Measurements from ENCODE around the gene KCNA2. TPM values are rescaled to one million over a fixed set of nuclear protein-coding genes. Genes with fewer than 3 reads are reported as not detected.

KCNA2 gene
- total RNA-seq, 2 donors from 2014 or later, result 0.64 to 6.2 TPM

- no peak overlapping the region for H3K4me3 ChIP-seq
- no peaks in the 10 kb centered on the region for H3K4me1 ChIP-seq (replicated peaks)
- no peaks in the 10 kb centered on the region for H3K36me3 ChIP-seq
- H3K27ac ChIP-seq, result no peak overlapping the region
- H3K27me3 ChIP-seq (replicated peaks; ENCODE audit: insufficient read depth), result no peaks in the 10 kb centered on the region
- DNase-seq (ENCODE audit: low spot score), result no peak
- H3K9me3 ChIP-seq, result no peaks in the 10 kb centered on the region
- 92% methylated on average over 1 of the region's 1 CpG for whole genome bisulfite sequencing
- TF ChIP-seq CTCF (IDR thresholded peaks at IDR 0.05), result no peak
- no peak for TF ChIP-seq POLR2AphosphoS5 (IDR thresholded peaks at IDR 0.05)
- TF ChIP-seq POLR2A (IDR thresholded peaks at IDR 0.05), result no peak
- intact Hi-C loops (cut with DNase I), result no loop called here
Observed at GRCh38 chr1:110580244-110580643, 25.9 kb downstream of the KCNA2 start.

- no peak for TF ChIP-seq POLR2A (IDR thresholded peaks at IDR 0.05)
- TF ChIP-seq CTCF (IDR thresholded peaks at IDR 0.05), result no peak
- TF ChIP-seq POLR2AphosphoS5 (IDR thresholded peaks at IDR 0.05), result no peak
- intact Hi-C loops (cut with DNase I), result no loop called here
- WGBS, result 95% methylated on average over 3 of the region's 3 CpGs
- no peak for DNase-seq (ENCODE audit: low spot score)
- Histone ChIP-seq H3K4me1 (replicated peaks) (no peaks in the 10 kb centered on the region), H3K4me3 (no peak overlapping the region), H3K9me3 (no peaks in the 10 kb centered on the region), H3K27ac (no peak overlapping the region), H3K36me3 (no peaks in the 10 kb centered on the region), H3K27me3 (replicated peaks; ENCODE audit: insufficient read depth) (no peaks in the 10 kb centered on the region)
Observed at GRCh38 chr1:110579460-110579859, 26.7 kb downstream of the KCNA2 start.

- no peak overlapping the region for H3K4me3 ChIP-seq
- H3K9me3 ChIP-seq, result no peaks in the 10 kb centered on the region
- H3K4me1 ChIP-seq (replicated peaks), result no peaks in the 10 kb centered on the region
- intact Hi-C loops (cut with DNase I), result no loop called here
- H3K27ac ChIP-seq, result no peak overlapping the region
- no peak for DNase-seq (ENCODE audit: low spot score)
- H3K27me3 ChIP-seq (replicated peaks; ENCODE audit: insufficient read depth), result no peaks in the 10 kb centered on the region
- TF ChIP-seq CTCF (IDR thresholded peaks at IDR 0.05) (no peak), POLR2AphosphoS5 (IDR thresholded peaks at IDR 0.05) (no peak), POLR2A (IDR thresholded peaks at IDR 0.05) (no peak)
- no peaks in the 10 kb centered on the region for H3K36me3 ChIP-seq
Observed at GRCh38 chr1:110576441-110576840, 29.7 kb downstream of the KCNA2 start.

GRCh38 chr1:110573314-110573713 is 32.8 kb downstream of the KCNA2 start:
- no peak overlapping the region for H3K27ac ChIP-seq
- H3K36me3 ChIP-seq, result no peaks in the 10 kb centered on the region
- TF ChIP-seq CTCF (IDR thresholded peaks at IDR 0.05) (no peak), POLR2A (IDR thresholded peaks at IDR 0.05) (no peak), POLR2AphosphoS5 (IDR thresholded peaks at IDR 0.05) (no peak)
- no peaks in the 10 kb centered on the region for H3K4me1 ChIP-seq (replicated peaks)
- no peak overlapping the region for H3K4me3 ChIP-seq
- 90% methylated on average over 1 of the region's 1 CpG for WGBS
- no peaks in the 10 kb centered on the region for H3K27me3 ChIP-seq (replicated peaks; ENCODE audit: insufficient read depth)
- no peak for DNase-seq (ENCODE audit: low spot score)
- H3K9me3 ChIP-seq, result no peaks in the 10 kb centered on the region
- intact Hi-C loops (cut with DNase I), result no loop called here

GRCh38 chr1:110572751-110573150 is 33.4 kb downstream of the KCNA2 start:
- WGBS, result 91% methylated on average over 3 of the region's 3 CpGs
- intact Hi-C loops (cut with DNase I), result no loop called here
- no peaks in the 10 kb centered on the region for H3K27me3 ChIP-seq (replicated peaks; ENCODE audit: insufficient read depth)
- no peak for TF ChIP-seq CTCF (IDR thresholded peaks at IDR 0.05)
- H3K36me3 ChIP-seq, result no peaks in the 10 kb centered on the region
- no peaks in the 10 kb centered on the region for H3K9me3 ChIP-seq
- DNase-seq (ENCODE audit: low spot score), result no peak
- no peak overlapping the region for H3K27ac ChIP-seq
- H3K4me3 ChIP-seq, result no peak overlapping the region
- H3K4me1 ChIP-seq (replicated peaks), result no peaks in the 10 kb centered on the region

All from prostate gland (tissue), 2 donors.